PC-9 (cell line): ENCODE data around the gene HSD3B2. TPM values are rescaled to one million over a fixed set of nuclear protein-coding genes. Genes with fewer than 3 reads are reported as not detected.
"Not testable (repeated sequence)": the region's sequence is repeated elsewhere in the genome, so short reads cannot be mapped to it uniquely, and the experiment has no call there.

Source experiments
- BruUV-seq: library from RNA; stranded (reverse); fragments of 400-500 nt; replicated peaks from 2 replicates; lab custom pipeline; 2021; lab: Mats Ljungman, UMichigan
- CTCF ChIA-PET: fragments of 300-600 bp; sonication (Branson Sonifier 250); formaldehyde crosslinking; loops from one replicate; lab custom pipeline; 2022; ENCODE audit warnings: antibody characterized with exemption; lab: Charles Lee
- POLR2A ChIA-PET: fragments of 300-600 bp; sonication (Branson Sonifier 250); formaldehyde crosslinking; loops from one replicate; lab custom pipeline; 2022; ENCODE audit warnings: antibody characterized with exemption; ENCODE audit not compliant: unreplicated experiment; lab: Charles Lee
- DNase-seq, 2 experiments: peaks; one replicate each; pipeline versions ENCODE4 v3.0.0 to v3.0.0-alpha.2; 2015 to 2022; ENCODE audit warnings: mixed read lengths in 1 of 2
- H2AFZ ChIP-seq: fragments of 200-600 bp; sonication (generic); 2 replicates; pipeline ENCODE4 v1.8.1; 2017; ENCODE audit warnings: antibody characterized with exemption
- H3F3A ChIP-seq: fragments of 200-600 bp; sonication (generic); 2 replicates; pipeline ENCODE4 v1.8.1; 2017; ENCODE audit warnings: antibody characterized with exemption, mild to moderate bottlenecking, low read depth; ENCODE audit not compliant: insufficient read depth
- H3K27ac ChIP-seq: fragments of 200-600 bp; sonication (generic); 2 replicates; pipeline ENCODE4 v1.6.1; 2016; ENCODE audit warnings: mixed run types
- H3K27me3 ChIP-seq: fragments of 200-600 bp; sonication (generic); 2 replicates; pipeline ENCODE4 v1.6.1; 2016; ENCODE audit warnings: low read depth, mixed run types; ENCODE audit not compliant: insufficient read depth
- H3K36me3 ChIP-seq: fragments of 200-600 bp; sonication (generic); 2 replicates; pipeline ENCODE4 v1.6.1; 2016; ENCODE audit warnings: low read depth, mixed run types
- H3K4me1 ChIP-seq: fragments of 200-600 bp; sonication (generic); replicated peaks from 2 replicates; pipeline ENCODE4 v1.6.1; 2016; ENCODE audit warnings: mixed run types; ENCODE audit not compliant: insufficient read depth
- H3K4me2 ChIP-seq: fragments of 200-600 bp; sonication (generic); 2 replicates; pipeline ENCODE4 v1.6.1; 2017; ENCODE audit warnings: mixed run types
- H3K4me3 ChIP-seq: fragments of 200-600 bp; sonication (generic); 2 replicates; pipeline ENCODE4 v1.6.1; 2016; ENCODE audit warnings: mixed run types
- H3K79me2 ChIP-seq: fragments of 200-600 bp; sonication (generic); 2 replicates; pipeline ENCODE4 v1.6.1; 2017; ENCODE audit warnings: low read depth, mixed run types
- H3K9me2 ChIP-seq: fragments of 200-600 bp; sonication (generic); 2 replicates; pipeline ENCODE4 v1.8.1; 2017; ENCODE audit warnings: mild to moderate bottlenecking; ENCODE audit not compliant: insufficient read depth
- H3K9me3 ChIP-seq: fragments of 200-600 bp; sonication (generic); 2 replicates; pipeline ENCODE4 v1.8.1; 2016; ENCODE audit warnings: low read depth; ENCODE audit not compliant: insufficient read depth
- H4K20me1 ChIP-seq: fragments of 200-600 bp; sonication (generic); 2 replicates; pipeline ENCODE4 v1.8.1; 2017; ENCODE audit not compliant: insufficient read depth
- CTCF ChIP-seq: fragments of 200-600 bp; sonication (generic); conservative IDR thresholded peaks from 2 replicates; pipeline ENCODE4 v1.6.1; 2017; ENCODE audit warnings: mixed run types, antibody characterized with exemption, mild to moderate bottlenecking, moderate library complexity
- EZH2 ChIP-seq: fragments of 200-600 bp; sonication (generic); IDR thresholded peaks from 2 replicates; pipeline ENCODE4 v1.8.0; 2017; ENCODE audit warnings: antibody characterized with exemption, low read depth
- intact Hi-C: fragments of 100-400 bp; cut with micrococcal nuclease; formaldehyde crosslinking; loops from one replicate; pipeline ENCODE4 v1.10.0; 2022; ENCODE audit not compliant: unreplicated experiment
- total RNA-seq: library from RNA; stranded (reverse); gene quantifications from 2 replicates; pipeline ENCODE4 v1.2.3, GENCODE V29; 2021

HSD3B2 gene
- total RNA-seq, 1 experiment from 2014 or later, result not detected

GRCh38 chr1:119375366-119375765 lies 39.6 kb upstream of the HSD3B2 start:
- Histone ChIP-seq H3K9me2 (no peaks in the 10 kb centered on the region), H3K4me3 (no peak overlapping the region), H3K36me3 (no peaks in the 10 kb centered on the region), H3F3A (peaks cover 22% of the 10 kb centered on the region), H3K27me3 (no peaks in the 10 kb centered on the region), H3K4me1 (peaks cover 33% of the 10 kb centered on the region), H3K9me3 (peaks cover 7% of the 10 kb centered on the region), H3K79me2 (no peaks in the 10 kb centered on the region), H3K27ac (no peak overlapping the region), H2AFZ (no peak overlapping the region), H3K4me2 (no peak overlapping the region), H4K20me1 (no peaks in the 10 kb centered on the region)
- intact Hi-C loops, result no loop called here
- POLR2A ChIA-PET, result no interaction called here
- no peak for DNase-seq
- TF ChIP-seq EZH2 (no peak), CTCF (no peak)
- CTCF ChIA-PET, result no interaction called here
- no TSS peak for BruUV-seq

- no peak overlapping the region for H3K27ac ChIP-seq
- no TSS peak for BruUV-seq
- H3K4me1 ChIP-seq, result peaks cover 33% of the 10 kb centered on the region
- intact Hi-C loops, result no loop called here
- peaks cover 22% of the 10 kb centered on the region for H3F3A ChIP-seq
- POLR2A ChIA-PET, result no interaction called here
- H3K27me3 ChIP-seq, result no peaks in the 10 kb centered on the region
- no peak for DNase-seq
- no peak overlapping the region for H3K4me2 ChIP-seq
- H4K20me1 ChIP-seq, result no peaks in the 10 kb centered on the region
- peaks cover 7% of the 10 kb centered on the region for H3K9me3 ChIP-seq
- TF ChIP-seq CTCF (no peak), EZH2 (no peak)
- no peak overlapping the region for H2AFZ ChIP-seq
- no peak overlapping the region for H3K4me3 ChIP-seq
- H3K36me3 ChIP-seq, result no peaks in the 10 kb centered on the region
- CTCF ChIA-PET, result no interaction called here
- H3K79me2 ChIP-seq, result no peaks in the 10 kb centered on the region
- no peaks in the 10 kb centered on the region for H3K9me2 ChIP-seq
These were observed 38.4 kb upstream of the HSD3B2 start for GRCh38 chr1:119376594-119376993.

GRCh38 chr1:119377594-119377993 lies 37.4 kb upstream of the HSD3B2 start:
- H3K4me2 ChIP-seq, H3K27me3 ChIP-seq, POLR2A ChIA-PET, H2AFZ ChIP-seq, DNase-seq, H4K20me1 ChIP-seq, H3K79me2 ChIP-seq, H3K9me3 ChIP-seq, H3K36me3 ChIP-seq, H3K9me2 ChIP-seq, H3K27ac ChIP-seq, H3K4me3 ChIP-seq, intact Hi-C loops, CTCF ChIA-PET, BruUV-seq: not testable (repeated sequence)
- H3K4me1 ChIP-seq, result peaks cover 30% of the 10 kb centered on the region
- peaks cover 22% of the 10 kb centered on the region for H3F3A ChIP-seq

GRCh38 chr1:119379117-119379516 lies 35.8 kb upstream of the HSD3B2 start:
- Histone ChIP-seq H3K4me1 (peaks cover 15% of the 10 kb centered on the region), H3K79me2 (no peaks in the 10 kb centered on the region), H3K9me2 (no peaks in the 10 kb centered on the region), H3K4me2 (no peak overlapping the region), H3K27me3 (no peaks in the 10 kb centered on the region), H3F3A (peaks cover 10% of the 10 kb centered on the region), H3K27ac (no peak overlapping the region), H3K4me3 (no peak overlapping the region), H3K9me3 (peaks cover 7% of the 10 kb centered on the region), H4K20me1 (no peaks in the 10 kb centered on the region), H3K36me3 (no peaks in the 10 kb centered on the region), H2AFZ (no peak overlapping the region)
- intact Hi-C loops, result no loop called here
- TF ChIP-seq CTCF (no peak), EZH2 (no peak)
- BruUV-seq, result no TSS peak
- POLR2A ChIA-PET, result no interaction called here
- CTCF ChIA-PET, result no interaction called here
- DNase-seq, result no peak
